HL-60/S4 treated with retinoic acid at 250 ng/mL for 4 days and 3 days (cell line): ENCODE measurements around the gene CACNA1B.

Source experiments
- in situ Hi-C: fragments of 300-500 bp; cut with MboI; formaldehyde crosslinking; loops from 2 replicates; pipeline ENCODE4 v1.7.0; 2022; ENCODE audit warnings: low sequenced_read_pairs

Gene CACNA1B

GRCh38 chr9:138025908-138026307 is 148.3 kb downstream of the CACNA1B start:
- in situ Hi-C loops = no loop called here

GRCh38 chr9:138028596-138028995 is 151.0 kb downstream of the CACNA1B start:
- in situ Hi-C loops = no loop called here

GRCh38 chr9:138031186-138031585 is 153.6 kb downstream of the CACNA1B start:
- in situ Hi-C loops = no loop called here

- in situ Hi-C loops = no loop called here
Observed at GRCh38 chr9:138033950-138034349, 156.4 kb downstream of the CACNA1B start.

- in situ Hi-C loops = no loop called here
Observed at GRCh38 chr9:138037140-138037539, 159.6 kb downstream of the CACNA1B start.

- in situ Hi-C loops = no loop called here
Observed at GRCh38 chr9:138038244-138038671, 160.7 kb downstream of the CACNA1B start.

- in situ Hi-C loops = no loop called here
Observed at GRCh38 chr9:138040446-138041430, 163.2 kb downstream of the CACNA1B start.

GRCh38 chr9:138042146-138042545 is 164.6 kb downstream of the CACNA1B start:
- in situ Hi-C loops = no loop called here

GRCh38 chr9:138042640-138043039 is 165.1 kb downstream of the CACNA1B start:
- in situ Hi-C loops = no loop called here

GRCh38 chr9:138043061-138043410 is 165.5 kb downstream of the CACNA1B start:
- in situ Hi-C loops = no loop called here

GRCh38 chr9:138043411-138044345 is 166.1 kb downstream of the CACNA1B start:
- in situ Hi-C loops = no loop called here

GRCh38 chr9:138044485-138045383 is 167.2 kb downstream of the CACNA1B start:
- in situ Hi-C loops = no loop called here

- in situ Hi-C loops = no loop called here
Observed at GRCh38 chr9:138045541-138046490, 168.2 kb downstream of the CACNA1B start.

- in situ Hi-C loops = no loop called here
Observed at GRCh38 chr9:138046641-138047301, 169.2 kb downstream of the CACNA1B start.

GRCh38 chr9:138047469-138048040 is 170.0 kb downstream of the CACNA1B start:
- in situ Hi-C loops = no loop called here

- in situ Hi-C loops = no loop called here
Observed at GRCh38 chr9:138048184-138048583, 170.6 kb downstream of the CACNA1B start.

- in situ Hi-C loops = no loop called here
Observed at GRCh38 chr9:138049085-138049778, 171.7 kb downstream of the CACNA1B start.
